ENCODE results near the gene HPS1.

HPS1 gene

DNA sequence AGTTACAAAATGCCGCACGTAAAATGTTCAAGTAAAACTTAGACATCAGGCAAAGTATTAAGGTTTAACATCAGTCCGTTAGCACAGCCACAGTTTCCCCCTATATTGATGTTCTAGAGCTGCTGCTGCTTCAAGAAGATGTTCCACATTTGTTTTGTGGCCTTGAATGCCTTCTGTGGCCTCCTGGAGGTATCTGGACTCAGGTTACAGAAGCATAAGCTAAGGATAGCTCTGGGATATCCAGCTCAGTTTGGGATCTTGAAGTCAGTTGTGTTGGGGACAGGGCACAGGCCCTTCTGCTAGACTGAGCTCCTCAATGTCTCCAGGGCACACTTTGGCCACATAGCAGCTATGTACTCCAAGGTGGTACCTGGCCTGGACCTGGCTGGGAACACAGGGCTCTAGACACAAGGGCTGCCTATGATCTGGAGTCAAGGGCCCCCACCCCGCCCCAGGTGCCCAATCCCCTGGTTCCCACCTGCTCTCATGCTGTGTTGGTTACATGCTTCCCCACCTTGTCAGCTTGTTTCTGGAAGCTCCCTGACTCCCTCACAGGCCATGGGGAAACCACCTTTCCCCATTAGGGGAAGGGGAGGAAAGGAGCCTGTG lies 36.5 kb downstream of the HPS1 start:
- TF ChIP-seq ZFX (IDR thresholded peaks at IDR 0.05) (no peak), CTCF (conservative IDR thresholded peaks at IDR 0.05) (no peak)
- no peak overlapping the region for H3K27ac ChIP-seq

GRCh38 chr10:98408799-98409198 lies 37.9 kb downstream of the HPS1 start:
- TF ChIP-seq ZFX (IDR thresholded peaks at IDR 0.05) (no peak), CTCF (conservative IDR thresholded peaks at IDR 0.05) (no peak)
- H3K27ac ChIP-seq, result no peak overlapping the region

DNA sequence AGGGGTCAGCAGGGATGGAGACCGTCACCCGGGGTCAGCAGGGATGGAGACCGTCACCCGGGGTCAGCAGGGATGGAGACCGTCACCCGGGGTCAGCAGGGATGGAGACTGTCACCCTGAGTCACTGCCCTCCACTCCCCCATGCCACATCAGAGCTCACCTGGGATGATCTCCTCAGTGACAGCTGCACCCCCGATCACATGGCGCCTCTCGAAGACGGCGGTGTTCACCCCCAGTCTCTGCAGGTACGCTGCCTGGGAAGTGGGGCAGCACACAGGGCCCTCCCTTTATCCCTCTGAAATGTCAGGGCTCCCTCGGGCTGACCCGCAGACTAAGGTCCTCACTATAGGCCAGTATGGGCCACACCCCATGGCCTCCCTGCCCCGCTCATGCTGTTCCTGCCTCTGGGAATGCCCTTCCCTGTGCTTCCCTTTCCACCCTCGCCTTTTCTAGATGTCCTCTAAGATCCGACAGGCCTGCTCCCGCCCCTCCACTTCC lies 38.9 kb downstream of the HPS1 start:
- TF ChIP-seq CTCF (conservative IDR thresholded peaks at IDR 0.05) (no peak), ZFX (IDR thresholded peaks at IDR 0.05) (no peak)
- no peak overlapping the region for H3K27ac ChIP-seq

GRCh38 chr10:98407017-98407743 lies 39.6 kb downstream of the HPS1 start:
- TF ChIP-seq CTCF (conservative IDR thresholded peaks at IDR 0.05) (no peak), ZFX (IDR thresholded peaks at IDR 0.05) (no peak)
- no peak overlapping the region for H3K27ac ChIP-seq

GRCh38 chr10:98405422-98405821 lies 41.3 kb downstream of the HPS1 start:
- no peak overlapping the region for H3K27ac ChIP-seq
- TF ChIP-seq ZFX (IDR thresholded peaks at IDR 0.05), result no peak
- TF ChIP-seq CTCF (conservative IDR thresholded peaks at IDR 0.05), result no peak

GRCh38 chr10:98404571-98405359 lies 42.0 kb downstream of the HPS1 start:
- H3K27ac ChIP-seq, result no peak overlapping the region
- TF ChIP-seq ZFX (IDR thresholded peaks at IDR 0.05), result no peak
- no peak for TF ChIP-seq CTCF (conservative IDR thresholded peaks at IDR 0.05)

Measured in C4-2B (cell line).